Thyroid gland (tissue), 4 donors: ENCODE results near the gene CFAP410.

ENCODE experiments used
- CTCF ChIP-seq, 6 experiments: fragments of 200-600 bp in 3 of 6; fragments of 450-650 bp in 3 of 6; sonication (generic) in 3 of 6; IDR thresholded peaks; one replicate each; pipeline ENCODE4 v1.5.1; 2016 to 2019; ENCODE audit warnings: antibody characterized with exemption in 6 of 6, mild to moderate bottlenecking in 2 of 6, inconsistent platforms in 1 of 6, moderate library complexity in 1 of 6
- POLR2A ChIP-seq, 2 donors: fragments of 450-650 bp; IDR thresholded peaks; one replicate each; pipeline ENCODE4 v1.6.1; 2017; ENCODE audit warnings: antibody characterized with exemption in 2 of 2, mild to moderate bottlenecking in 2 of 2, moderate library complexity in 1 of 2

GRCh38 chr21:44368711-44369446, 29.7 kb upstream of the CFAP410 start:
- TF ChIP-seq POLR2A (IDR thresholded peaks at IDR 0.05) (no peak), CTCF (IDR thresholded peaks at IDR 0.05) (no peak)
